Measurements from ENCODE around the gene CDC42.

Gene CDC42

DNA sequence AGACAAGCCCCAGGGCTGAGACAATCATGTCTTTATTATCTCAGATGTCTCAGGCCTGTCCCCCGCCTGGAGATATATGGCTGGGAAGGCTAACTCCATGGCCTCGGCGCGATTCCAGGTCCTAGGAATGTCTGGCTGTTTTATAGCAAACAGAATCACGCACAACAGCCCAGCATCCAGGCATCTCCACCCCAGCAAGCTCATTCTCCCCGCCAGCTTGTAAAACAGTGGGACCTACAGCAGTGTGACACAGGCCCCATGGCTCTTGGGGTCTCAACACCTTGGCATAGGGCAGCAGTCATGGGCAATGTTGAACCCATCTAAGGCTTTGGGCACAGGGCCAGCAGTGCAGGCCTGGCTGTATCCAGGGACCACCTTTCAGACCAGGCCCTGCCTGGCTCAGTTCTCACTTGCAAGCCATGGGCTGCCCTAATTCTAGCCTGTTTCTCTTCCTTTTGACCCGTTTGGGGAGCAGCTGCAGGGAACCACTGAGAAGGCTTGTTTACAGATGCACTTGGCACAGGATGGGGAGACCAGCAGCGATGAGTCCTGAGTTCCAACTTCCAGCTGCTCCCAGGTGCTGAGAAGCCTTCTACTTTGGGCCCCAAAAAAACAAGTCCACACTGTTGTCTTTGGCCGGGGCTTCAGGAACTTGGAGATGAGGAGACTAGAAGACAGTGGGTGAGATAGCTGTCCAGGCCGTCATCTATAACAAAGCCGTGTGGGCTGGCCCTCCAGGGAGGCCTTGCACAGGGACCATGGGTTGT lies 56.0 kb downstream of the CDC42 start:
- peak; percentile 33 for DNase-seq (ENCODE audit: low read depth, low spot score)

DNA sequence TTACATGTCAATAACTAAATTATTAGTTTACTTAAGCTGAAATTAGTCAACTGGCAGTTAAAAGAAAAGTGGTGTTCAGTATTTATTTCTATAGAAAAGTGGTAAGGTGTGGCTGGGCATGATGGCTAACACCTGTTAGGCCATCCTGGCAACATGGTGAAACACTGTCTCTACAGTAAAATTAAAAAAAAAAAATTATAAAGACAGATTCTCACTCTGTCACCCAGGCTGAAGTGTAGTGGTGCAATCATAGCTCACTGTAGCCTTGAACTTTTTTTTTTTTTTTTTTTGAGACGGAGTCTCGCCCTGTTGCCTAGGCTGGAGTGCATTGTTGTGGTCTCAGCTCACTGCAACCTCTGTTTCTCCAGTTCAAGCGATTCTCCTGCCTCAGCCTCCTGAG lies 57.5 kb downstream of the CDC42 start:
- DNase-seq (ENCODE audit: low read depth, low spot score) = no peak

DNA sequence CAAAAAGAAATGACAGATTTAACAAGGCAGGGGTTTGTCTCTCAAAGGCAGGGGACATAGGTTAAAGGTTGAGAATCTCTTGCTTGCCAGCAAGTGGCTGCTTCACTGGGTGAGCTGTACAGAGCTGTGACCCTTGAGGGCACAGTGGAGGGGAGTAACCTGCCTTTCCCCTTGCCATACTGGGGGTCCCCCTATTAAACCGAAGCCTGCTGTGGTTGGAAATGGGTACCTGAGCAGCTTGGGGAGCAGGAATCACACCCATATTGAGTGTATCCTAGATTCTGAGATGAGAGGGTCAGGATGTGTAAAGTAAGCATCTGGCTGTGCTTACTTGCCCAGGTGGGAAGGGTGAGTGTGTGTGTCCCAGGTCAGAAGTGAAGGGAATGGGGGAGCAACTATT lies 58.6 kb downstream of the CDC42 start:
- DNase-seq (ENCODE audit: low read depth, low spot score) = no peak

DNA sequence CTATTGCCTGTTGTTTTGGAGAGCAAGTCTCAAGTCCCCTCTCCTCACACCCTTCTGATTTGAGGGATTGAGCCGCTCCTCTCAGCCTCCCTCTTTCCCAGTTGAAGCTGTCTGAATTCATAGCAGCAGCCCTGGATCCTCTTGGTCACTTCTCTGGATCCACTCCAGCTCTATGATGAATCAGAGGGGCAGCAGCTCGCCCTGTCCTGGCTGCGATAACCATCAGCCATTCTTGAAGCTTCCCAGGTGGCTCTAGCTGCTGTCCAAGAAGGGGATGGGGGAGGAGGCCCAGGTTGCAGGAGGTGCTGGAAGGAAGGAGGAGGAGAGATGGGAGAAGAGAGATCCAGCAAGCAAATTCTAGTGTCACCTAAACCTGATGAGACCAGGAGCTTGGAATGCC lies 59.1 kb downstream of the CDC42 start:
- DNase-seq (ENCODE audit: low read depth, low spot score) = no peak

DNA sequence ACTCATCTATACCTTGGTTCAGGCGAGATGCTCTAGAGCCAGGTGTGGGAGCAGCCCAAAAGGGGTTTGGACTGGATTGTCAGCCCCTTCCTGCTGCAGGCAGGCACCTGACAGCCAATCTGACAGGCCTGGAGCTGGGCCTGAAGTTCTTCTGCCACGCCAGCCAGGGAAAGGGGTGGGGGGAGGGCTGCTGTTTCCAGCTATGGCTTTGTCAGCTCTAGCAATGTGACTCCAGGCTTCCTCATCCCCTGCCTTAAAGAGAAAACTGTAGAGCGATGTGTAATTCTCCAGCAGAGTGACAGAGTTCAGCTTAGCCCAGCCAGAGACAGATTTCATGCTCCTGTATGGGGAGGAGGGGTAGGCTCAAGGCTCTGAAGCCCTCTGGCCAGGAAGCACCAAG lies 60.0 kb downstream of the CDC42 start:
- DNase-seq (ENCODE audit: low read depth, low spot score) = no peak

DNA sequence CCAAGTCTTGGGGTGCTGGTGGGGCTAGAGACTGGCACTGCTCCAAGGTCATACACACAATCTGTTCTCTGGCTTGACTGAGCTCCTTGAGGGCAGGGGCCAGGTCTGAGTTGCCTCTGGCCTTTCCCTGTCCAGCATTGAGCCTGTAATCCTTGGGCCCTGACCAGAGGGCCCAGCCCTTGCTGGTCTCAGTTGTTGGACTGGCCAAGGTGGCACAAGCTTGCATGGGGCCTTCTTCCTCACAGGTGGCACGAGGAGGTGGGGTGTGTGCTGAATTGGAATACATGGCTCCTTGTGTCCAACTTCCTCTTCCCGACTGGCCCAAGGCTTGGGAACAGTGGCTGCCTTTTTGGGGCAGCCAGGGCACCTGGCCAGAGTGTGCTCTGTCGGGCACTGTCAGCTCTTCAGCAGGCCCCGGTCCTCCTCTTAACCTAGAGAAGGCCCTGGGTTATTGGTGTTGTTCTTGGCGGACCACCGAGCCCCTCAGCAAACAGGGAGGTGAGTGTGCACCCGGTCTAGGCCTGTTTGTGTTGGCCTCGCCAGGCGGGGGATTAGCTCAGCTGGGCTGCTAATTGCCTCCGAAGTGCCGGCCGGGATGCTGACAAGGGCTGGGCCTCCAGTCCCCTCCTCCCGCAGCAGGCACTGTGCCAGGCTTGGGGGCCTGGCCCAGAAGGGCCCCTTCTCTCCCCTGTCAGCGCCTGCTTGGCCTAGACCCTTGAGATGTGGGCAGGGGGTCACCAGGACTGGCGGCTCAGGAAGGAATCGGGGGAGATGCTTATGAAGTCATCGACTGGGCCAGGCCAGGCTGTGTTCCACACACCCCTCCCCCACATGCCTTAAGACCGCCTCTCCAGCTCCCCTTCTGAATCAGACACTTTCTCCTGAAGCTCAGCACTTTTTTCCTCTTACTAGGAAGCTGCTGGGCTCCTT lies 61.8 kb downstream of the CDC42 start:
- DNase-seq (ENCODE audit: low read depth, low spot score) = peak; percentile 41

DNA sequence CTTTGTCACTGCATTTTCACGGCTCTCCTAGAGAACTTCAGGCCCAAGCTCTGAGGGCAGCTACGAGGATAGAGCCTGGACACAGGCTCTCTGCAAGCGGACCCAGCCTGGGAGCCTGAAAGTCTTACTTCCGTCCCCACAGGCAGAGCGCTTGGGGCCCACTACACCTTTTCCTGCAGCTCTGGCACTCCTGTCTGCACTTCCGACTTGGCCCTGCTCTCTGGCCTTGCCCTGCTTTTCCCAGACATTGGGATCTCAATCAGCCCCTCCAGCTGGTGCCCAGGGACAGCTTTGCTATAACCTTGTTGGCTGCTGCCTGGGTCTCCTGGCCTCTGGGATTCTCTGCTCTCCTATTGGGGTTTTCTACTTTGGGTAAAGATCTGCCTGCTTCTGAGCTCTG lies 62.8 kb downstream of the CDC42 start:
- DNase-seq (ENCODE audit: low read depth, low spot score) = no peak

DNA sequence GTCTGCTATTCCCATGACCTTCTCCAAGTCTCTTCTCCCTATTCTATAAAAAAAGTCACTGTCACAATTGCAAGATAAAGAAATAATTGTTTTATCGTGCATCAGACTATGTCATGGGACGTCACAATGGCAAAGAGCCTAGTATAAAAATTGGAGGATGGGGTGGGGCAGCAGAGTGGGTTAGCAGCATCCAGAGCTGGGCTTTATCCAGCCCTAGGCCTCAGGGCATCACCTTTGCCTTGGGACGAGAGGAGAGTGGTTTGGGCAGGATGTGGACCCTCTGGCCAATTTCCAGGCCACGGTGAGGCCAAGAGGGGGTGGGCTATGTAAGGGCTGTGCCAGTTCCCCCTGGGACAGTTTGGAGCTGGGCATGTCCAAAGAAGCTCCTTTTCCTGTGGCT lies 64.7 kb downstream of the CDC42 start:
- DNase-seq (ENCODE audit: low read depth, low spot score) = no peak

DNA sequence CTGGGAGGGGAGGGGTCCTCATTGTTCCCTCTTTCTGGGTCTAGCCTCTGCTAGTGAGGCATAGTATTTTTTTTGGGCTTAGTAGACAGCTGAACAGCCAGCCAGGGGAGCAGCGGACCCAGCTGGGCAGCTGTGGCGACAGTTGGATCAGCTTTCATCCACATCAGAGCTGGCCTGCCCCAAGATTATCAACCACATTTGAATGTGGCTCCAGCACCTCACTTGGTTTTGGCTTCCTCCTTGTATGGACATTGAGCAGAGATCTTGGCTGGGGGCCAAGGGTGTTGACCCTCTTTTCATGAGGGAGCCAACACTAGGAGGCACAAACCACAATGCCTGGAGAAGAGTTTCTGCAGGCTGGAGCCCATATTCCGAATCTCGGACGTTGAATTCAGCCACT lies 65.3 kb downstream of the CDC42 start:
- DNase-seq (ENCODE audit: low read depth, low spot score) = no peak

DNA sequence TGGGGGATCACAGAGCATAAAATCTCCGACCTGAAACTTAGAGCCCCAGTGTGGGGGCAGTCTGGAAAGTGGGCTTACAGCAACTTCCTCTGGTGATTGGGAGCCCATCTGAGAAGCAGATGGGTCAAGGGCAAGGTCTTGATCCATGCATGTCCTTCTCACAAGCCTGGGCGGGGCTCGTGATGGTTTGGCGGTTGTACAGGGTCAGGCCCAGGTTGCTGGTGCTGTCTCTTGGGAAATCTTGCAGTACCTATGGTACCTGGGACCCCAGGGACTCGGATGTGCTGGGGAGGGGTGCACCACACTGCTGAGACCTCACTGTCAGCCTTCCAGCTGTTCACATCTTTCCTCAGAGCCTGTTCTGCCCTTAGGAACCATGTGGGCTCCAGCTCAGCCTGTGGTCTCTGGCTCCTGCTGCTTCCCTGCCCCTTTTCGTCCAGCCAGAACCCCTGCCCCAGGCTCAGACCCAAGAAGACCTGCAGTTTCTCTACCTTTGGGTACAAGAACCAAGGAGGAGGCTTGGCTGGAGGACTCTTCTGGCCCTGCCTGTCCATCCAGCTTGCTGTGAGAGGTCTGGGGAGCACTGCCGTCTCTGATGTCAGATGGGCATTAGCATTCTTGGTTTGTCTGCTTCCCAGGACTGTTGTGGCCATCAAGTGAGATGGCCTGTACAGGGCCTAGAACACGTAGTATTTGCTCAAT lies 65.9 kb downstream of the CDC42 start:
- DNase-seq (ENCODE audit: low read depth, low spot score) = no peak

DNA sequence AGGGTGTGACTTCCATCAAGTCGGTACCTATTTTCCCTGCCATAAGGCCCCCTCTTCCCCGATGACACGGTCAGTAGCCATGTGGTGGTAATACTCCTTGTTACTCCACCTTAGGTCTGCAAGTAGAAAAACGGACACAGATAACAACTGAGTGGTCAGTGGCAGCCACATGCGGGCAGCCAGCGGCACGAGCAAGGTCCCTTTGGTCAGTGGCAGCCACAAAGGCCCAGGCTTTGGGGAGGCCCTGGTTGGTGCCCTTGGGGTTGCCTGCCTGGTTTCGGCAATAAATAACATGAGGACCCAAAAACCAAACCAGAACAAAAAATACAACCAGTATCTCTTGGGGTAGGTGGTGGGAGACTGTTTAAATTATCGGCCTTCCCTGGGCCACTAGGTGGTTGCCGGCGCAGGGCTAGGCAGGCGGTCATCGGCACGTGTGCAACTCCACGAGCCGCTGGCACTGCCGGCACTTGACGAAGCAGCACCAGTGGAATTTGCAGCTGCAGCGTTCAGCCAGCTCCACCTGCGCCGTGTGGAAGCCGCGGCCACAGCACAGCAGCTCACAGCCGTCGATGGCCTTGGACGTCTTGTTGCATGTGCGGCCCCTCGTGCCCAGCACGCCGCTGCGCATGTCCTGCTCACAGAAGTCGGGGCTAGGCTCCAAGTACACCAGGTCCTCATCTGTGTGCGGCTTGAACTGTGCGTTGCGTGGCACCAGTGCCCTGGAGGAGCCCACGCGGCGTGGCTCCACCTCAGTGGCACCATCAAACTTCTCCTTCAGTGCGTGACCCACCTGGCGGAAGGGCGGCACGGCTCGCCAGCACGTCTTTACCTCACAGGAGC lies 67.3 kb downstream of the CDC42 start:
- no peak for DNase-seq (ENCODE audit: low read depth, low spot score)

DNA sequence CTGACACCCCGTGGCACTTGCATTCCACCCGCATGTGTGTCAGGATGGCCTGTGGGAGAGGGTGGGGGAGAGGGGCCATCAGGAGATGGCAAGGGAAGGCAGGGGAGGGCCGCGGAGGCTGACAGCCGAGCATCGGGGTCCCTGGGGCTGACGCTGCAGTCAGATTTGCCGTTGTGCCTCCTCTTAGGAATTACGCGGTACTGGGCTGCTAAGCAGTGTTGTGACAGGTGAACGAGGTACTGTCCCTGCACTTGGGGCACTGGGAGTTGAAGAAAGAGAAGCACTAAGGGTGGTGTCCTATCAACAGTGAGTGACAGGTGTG lies 67.9 kb downstream of the CDC42 start:
- DNase-seq (ENCODE audit: low read depth, low spot score) = no peak

DNA sequence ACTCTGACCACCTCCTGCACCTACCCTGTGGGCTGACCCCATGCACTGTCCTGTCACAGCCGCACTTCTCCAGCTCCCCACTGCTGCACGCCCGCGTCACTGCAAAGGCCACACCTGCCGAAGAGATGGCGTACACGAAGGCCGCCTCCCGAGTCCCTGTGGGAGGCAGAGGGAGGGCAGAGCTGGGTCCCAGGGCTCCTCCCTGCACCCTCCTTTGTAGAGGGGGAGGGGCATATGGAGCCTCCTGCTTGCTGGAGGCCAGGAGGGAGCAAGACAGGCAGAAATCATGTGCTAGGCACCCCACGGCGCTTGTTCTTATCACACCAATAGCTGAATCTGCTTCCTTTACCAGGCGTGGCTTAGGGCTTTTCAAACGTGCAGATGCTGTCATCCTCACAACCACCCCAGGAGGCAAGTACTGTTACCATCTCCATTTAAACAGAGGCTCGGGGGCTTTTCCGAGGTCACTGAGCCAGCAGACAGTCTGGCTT lies 69.0 kb downstream of the CDC42 start:
- DNase-seq (ENCODE audit: low read depth, low spot score) = peak; percentile 92

DNA sequence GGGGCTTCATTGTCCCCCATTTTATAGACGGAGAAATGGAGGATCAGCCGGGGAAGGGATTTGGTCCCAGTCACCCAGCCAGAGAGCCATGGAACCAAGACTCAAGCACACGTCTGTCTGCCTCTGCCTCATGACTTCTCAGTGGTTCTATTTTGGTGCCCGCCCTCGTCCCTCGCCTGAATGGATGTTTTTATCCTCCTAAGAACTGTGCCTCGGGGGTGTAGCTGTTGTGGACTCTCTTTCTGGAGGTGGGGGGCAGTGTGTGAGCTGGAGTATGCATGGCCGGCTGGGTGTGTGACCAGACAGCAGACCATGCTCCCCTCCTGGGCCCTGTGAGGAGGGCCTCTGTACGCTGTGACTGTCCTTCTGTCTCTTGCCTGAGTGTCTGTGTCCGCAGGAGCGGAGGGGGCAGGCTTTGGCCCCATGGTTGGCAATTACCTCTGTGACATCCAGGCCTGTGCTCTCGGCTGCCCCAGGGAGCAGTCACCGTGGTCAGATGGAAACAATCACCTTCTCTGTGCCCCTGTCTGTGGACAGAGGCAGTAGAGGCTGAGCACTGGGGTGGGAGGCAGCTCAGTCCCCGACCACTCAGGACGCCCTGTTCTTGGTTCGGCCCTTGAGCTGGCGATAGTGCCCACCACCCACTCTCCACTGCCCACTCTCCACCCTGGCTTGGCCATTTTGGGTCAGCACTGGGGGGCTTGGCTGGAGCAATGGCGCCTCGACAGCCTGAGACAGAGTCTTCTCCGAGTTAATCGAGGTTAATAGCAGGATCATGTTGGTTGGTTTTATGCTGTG lies 70.0 kb downstream of the CDC42 start:
- peak; percentile 50 for DNase-seq (ENCODE audit: low read depth, low spot score)

DNA sequence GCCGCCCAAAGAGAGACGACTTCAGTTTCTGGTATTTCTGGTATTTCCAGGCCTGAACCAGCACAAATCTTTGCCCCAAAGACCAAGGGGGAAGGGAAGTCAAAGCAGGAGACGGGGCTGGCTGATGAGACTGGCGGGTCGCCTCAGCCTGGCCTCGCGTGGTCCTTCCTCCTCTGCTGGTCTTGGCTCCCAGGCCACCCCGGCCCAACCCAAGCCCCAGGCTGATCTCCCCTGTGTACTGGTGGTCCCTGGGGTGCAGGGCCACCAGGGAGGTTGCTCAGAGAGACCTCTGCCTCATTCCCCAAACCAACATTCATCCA lies 70.5 kb downstream of the CDC42 start:
- peak; percentile 75 for DNase-seq (ENCODE audit: low read depth, low spot score)

DNA sequence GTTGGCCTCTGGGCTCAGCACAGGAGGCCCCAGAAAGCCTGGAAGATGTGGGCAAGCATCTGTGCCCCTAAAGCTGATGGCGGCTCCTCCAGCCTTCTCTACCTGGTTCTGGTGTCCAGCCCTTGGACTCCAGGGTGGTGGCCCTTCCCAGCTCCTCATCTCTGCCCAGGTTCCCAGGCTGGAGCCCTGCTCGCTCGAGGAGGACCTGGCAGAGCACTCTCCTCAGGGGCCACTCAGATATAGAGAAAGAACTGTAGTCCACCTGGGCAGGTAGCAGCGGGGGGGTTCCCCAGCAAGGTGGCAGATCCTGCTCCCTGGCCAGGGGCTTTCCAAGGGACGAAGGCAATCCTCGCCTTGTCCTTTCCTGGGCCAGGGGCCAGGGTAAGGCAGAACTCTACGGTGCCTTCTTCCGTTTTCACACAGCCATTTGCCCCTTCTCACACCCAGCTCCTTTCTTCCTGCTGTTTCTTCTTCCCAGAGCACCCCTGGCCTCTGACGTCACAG lies 71.4 kb downstream of the CDC42 start:
- DNase-seq (ENCODE audit: low read depth, low spot score) = no peak

DNA sequence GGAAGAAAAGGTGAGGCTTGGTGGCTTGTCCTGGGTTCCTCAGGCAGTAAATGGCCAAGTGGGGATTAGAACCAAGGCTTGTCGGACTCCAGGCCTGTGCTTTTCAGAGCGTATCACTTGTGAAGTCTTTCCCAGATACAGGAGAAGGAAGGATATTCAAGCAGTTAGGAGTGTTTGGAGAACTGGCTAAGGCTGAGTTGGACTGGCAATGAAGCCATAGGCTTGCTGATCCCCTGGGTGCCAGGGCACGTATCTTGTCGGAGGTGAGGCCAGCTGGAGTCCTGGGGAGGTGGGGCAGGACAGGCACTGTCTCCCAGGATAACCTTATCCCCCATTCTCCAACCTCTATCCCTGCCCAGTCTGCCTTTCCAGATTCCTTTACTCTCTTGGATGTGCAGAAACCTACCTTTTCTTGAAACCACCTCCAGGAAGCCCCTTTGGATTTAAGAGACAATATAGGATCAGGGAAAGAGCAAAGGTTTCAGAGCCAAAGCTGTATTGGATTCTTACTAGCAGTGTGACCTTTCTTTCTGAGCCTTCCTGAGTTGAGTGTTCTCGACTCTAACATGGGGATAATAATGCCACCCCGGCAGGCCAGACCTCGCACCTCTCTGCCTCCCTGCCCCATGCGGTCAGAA lies 72.2 kb downstream of the CDC42 start:
- DNase-seq (ENCODE audit: low read depth, low spot score) = no peak

DNA sequence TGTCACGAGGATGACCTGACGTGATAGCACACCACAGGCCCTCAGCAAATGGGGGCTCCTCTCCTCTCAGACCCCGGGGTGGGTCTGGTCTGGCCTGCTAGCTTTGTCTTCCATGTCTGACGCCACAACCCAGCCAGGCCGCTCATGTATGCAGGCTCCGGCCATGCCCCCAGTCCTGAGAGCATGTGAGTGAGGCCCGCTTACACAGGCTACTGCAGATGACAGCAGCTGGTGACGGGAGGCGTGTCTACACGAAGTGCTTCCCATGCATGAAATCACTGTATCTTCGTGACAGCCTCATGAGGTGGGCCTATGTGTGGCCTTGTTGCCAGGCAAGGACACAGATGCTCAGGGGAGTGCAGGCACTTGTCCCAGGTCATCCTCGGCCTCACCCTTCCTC lies 74.0 kb downstream of the CDC42 start:
- no peak for DNase-seq (ENCODE audit: low read depth, low spot score)

DNA sequence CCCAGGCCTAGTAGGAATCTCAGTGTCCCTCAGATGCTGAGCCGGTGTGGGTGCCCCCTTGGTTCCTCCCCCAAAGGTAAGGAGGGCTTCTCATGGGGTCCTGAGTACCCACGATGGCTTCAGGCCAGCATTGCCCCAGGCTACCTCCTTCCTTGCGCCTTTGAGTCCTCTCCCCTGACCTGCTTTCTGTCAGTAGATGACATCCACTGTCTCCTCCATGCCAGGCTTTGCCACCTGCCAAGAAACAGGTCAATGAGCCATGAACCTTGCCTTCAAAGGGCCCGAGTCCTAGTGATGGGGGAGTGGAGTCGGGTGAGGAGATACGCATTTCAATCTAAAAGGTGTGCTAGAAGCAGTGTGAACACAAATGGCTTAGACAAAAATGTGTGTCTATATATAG lies 74.7 kb downstream of the CDC42 start:
- DNase-seq (ENCODE audit: low read depth, low spot score) = no peak

DNA sequence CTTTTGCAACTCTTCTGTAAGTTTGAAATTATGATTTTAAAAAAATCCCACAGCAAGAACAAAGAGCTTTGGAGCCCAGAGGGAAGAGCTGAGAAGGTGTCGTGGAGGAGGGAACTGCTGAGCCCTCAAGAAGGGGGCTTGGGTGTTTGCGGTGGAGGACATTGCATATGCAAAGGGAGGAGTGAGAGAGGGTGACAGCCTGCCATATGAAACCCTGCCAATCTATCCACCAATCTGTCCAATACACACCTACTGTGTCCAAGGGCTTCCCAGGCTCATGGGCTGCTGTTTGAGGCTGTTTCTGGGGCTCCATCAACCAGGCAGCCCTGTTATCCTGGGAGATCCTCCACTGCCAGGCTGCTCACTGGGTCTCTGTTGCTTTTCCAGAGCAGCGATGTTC lies 75.2 kb downstream of the CDC42 start:
- no peak for DNase-seq (ENCODE audit: low read depth, low spot score)

Measured in ELF-1 (cell line).